H9 (cell line): ENCODE data around the gene A1CF. TPM values are rescaled to one million over a fixed set of nuclear protein-coding genes. Genes with fewer than 3 reads are reported as not detected.
"Not testable (repeated sequence)": the region's sequence is repeated elsewhere in the genome, so short reads cannot be mapped to it uniquely, and the experiment has no call there.

ENCODE experiments used
- DNase-seq: peaks from one replicate; pipeline ENCODE4 v3.0.0-alpha.2; 2017
- H2AFZ ChIP-seq: one replicate; pipeline ENCODE4 v1.6.1; 2013; ENCODE audit warnings: mild to moderate bottlenecking, low read length, control low read depth, moderate library complexity
- H2AK5ac ChIP-seq: 2 replicates; pipeline ENCODE4 v1.6.1; 2013; ENCODE audit warnings: low read length, control low read depth, mixed read lengths; ENCODE audit not compliant: insufficient read length
- H2BK120ac ChIP-seq: one replicate; pipeline ENCODE4 v1.6.1; 2013; ENCODE audit warnings: low read depth, mild to moderate bottlenecking, low read length, control low read depth, inconsistent platforms; ENCODE audit not compliant: poor library complexity, severe bottlenecking
- H2BK12ac ChIP-seq: 2 replicates; pipeline ENCODE4 v1.6.1; 2013; ENCODE audit warnings: low read length, control low read depth, mixed read lengths, low read depth; ENCODE audit not compliant: insufficient read length
- H2BK15ac ChIP-seq: 2 replicates; pipeline ENCODE4 v1.6.1; 2013; ENCODE audit warnings: low read depth, low read length, control low read depth
- H2BK20ac ChIP-seq: one replicate; pipeline ENCODE4 v1.6.1; 2013; ENCODE audit warnings: low read depth, mild to moderate bottlenecking, low read length, control low read depth, inconsistent platforms; ENCODE audit not compliant: poor library complexity, severe bottlenecking
- H2BK5ac ChIP-seq: 2 replicates; pipeline ENCODE4 v1.6.1; 2013; ENCODE audit warnings: low read length, control low read depth, mixed read lengths; ENCODE audit not compliant: insufficient read length
- H3K14ac ChIP-seq: 2 replicates; pipeline ENCODE4 v1.6.1; 2013; ENCODE audit warnings: low read length, control low read depth; ENCODE audit not compliant: insufficient read depth
- H3K18ac ChIP-seq: 2 replicates; pipeline ENCODE4 v1.6.1; 2013; ENCODE audit warnings: low read depth, mild to moderate bottlenecking, mixed read lengths, low read length, control low read depth; ENCODE audit not compliant: insufficient read length
- H3K23ac ChIP-seq: 2 replicates; pipeline ENCODE4 v1.6.1; 2013; ENCODE audit warnings: low read length, control low read depth, mixed read lengths, low read depth; ENCODE audit not compliant: insufficient read length
- H3K23me2 ChIP-seq: 2 replicates; pipeline ENCODE4 v1.6.1; 2013; ENCODE audit warnings: low read depth, mild to moderate bottlenecking, mixed read lengths, low read length, control low read depth; ENCODE audit not compliant: insufficient read length, poor library complexity, severe bottlenecking
- H3K27ac ChIP-seq: 2 replicates; pipeline ENCODE4 v1.5.1; 2013; ENCODE audit warnings: low read length, control low read depth, mixed read lengths, low read depth; ENCODE audit not compliant: insufficient read length
- H3K27me3 ChIP-seq: 2 replicates; pipeline ENCODE4 v1.6.1; 2013; ENCODE audit warnings: low read length, control low read depth, inconsistent platforms; ENCODE audit not compliant: insufficient read depth
- H3K4ac ChIP-seq: 2 replicates; pipeline ENCODE4 v1.6.1; 2013; ENCODE audit warnings: low read depth, mild to moderate bottlenecking, control low read depth, inconsistent platforms, low read length, moderate library complexity
- H3K4me1 ChIP-seq: 2 replicates; pipeline ENCODE4 v1.6.1; 2013; ENCODE audit warnings: low read length, control low read depth, inconsistent platforms; ENCODE audit not compliant: insufficient read depth
- H3K4me2 ChIP-seq: 2 replicates; pipeline ENCODE4 v1.6.1; 2013; ENCODE audit warnings: low read length, control low read depth, mixed read lengths; ENCODE audit not compliant: insufficient read length, insufficient read depth
- H3K56ac ChIP-seq: 2 replicates; pipeline ENCODE4 v1.6.1; 2013; ENCODE audit warnings: low read depth, mild to moderate bottlenecking, mixed read lengths, low read length, control low read depth; ENCODE audit not compliant: insufficient read length
- H3K79me1 ChIP-seq: 2 replicates; pipeline ENCODE4 v1.6.1; 2013; ENCODE audit warnings: low read depth, mild to moderate bottlenecking, moderate library complexity, low read length, control low read depth, inconsistent platforms; ENCODE audit not compliant: insufficient read depth, poor library complexity, severe bottlenecking
- H3K79me2 ChIP-seq: 2 replicates; pipeline ENCODE4 v1.6.1; 2013; ENCODE audit warnings: low read length, control low read depth, inconsistent platforms; ENCODE audit not compliant: insufficient read depth
- H3K9ac ChIP-seq: 2 replicates; pipeline ENCODE4 v1.6.1; 2013; ENCODE audit warnings: low read length, control low read depth, mixed read lengths; ENCODE audit not compliant: insufficient read length; ENCODE audit errors: extremely low read depth
- H3K9me3 ChIP-seq: one replicate; pipeline ENCODE4 v1.6.1; 2013; ENCODE audit warnings: low read depth, low read length, inconsistent platforms; ENCODE audit not compliant: control insufficient read depth
- H3T11ph ChIP-seq: one replicate; pipeline ENCODE4 v1.6.1; 2013; ENCODE audit warnings: mild to moderate bottlenecking, low read length, control low read depth, inconsistent platforms
- H4K20me1 ChIP-seq: one replicate; pipeline ENCODE4 v1.6.1; 2013; ENCODE audit not compliant: control insufficient read depth, insufficient read length, insufficient read depth
- H4K5ac ChIP-seq: 2 replicates; pipeline ENCODE4 v1.6.1; 2013; ENCODE audit warnings: low read depth, mild to moderate bottlenecking, mixed read lengths, low read length, control low read depth; ENCODE audit not compliant: insufficient read length
- H4K8ac ChIP-seq: replicated peaks from 2 replicates; pipeline ENCODE4 v1.6.1; 2013; ENCODE audit warnings: low read length, control low read depth, mixed read lengths, low read depth; ENCODE audit not compliant: insufficient read length
- H4K91ac ChIP-seq: 2 replicates; pipeline ENCODE4 v1.6.1; 2013; ENCODE audit warnings: low read depth, mild to moderate bottlenecking, moderate library complexity, mixed read lengths, low read length, control low read depth; ENCODE audit not compliant: insufficient read length
- H3K27ac Mint-ChIP-seq, 3 experiments: 2 replicates in 2 of 3; 3 replicates in 1 of 3; pipeline ENCODE4 v1.8.0; 2020 to 2021; ENCODE audit warnings: mixed read lengths in 3 of 3, mild to moderate bottlenecking in 1 of 3, moderate library complexity in 1 of 3
- H3K27me3 Mint-ChIP-seq: 2 replicates; pipeline ENCODE4 v1.8.0; 2021; ENCODE audit warnings: low read depth, mild to moderate bottlenecking, moderate library complexity, mixed read lengths
- H3K36me3 Mint-ChIP-seq, 3 experiments: 2 replicates in 2 of 3; 3 replicates in 1 of 3; pipeline ENCODE4 v1.8.0; 2020 to 2021; ENCODE audit warnings: low read depth in 3 of 3, mixed read lengths in 3 of 3; ENCODE audit not compliant: insufficient read depth in 1 of 3
- H3K4me1 Mint-ChIP-seq, 2 experiments: 2 replicates each; pipeline ENCODE4 v1.8.0; 2020; ENCODE audit warnings: mixed read lengths in 2 of 2
- H3K4me3 Mint-ChIP-seq, 2 experiments: 2 replicates in 1 of 2; 3 replicates in 1 of 2; pipeline ENCODE4 v1.8.0; 2020 to 2021; ENCODE audit warnings: mild to moderate bottlenecking in 2 of 2, mixed read lengths in 2 of 2, moderate library complexity in 1 of 2
- H3K9me3 Mint-ChIP-seq, 2 experiments: 2 replicates in 1 of 2; 3 replicates in 1 of 2; pipeline ENCODE4 v1.8.0; 2020; ENCODE audit warnings: mild to moderate bottlenecking in 2 of 2, mixed read lengths in 2 of 2, moderate library complexity in 1 of 2
- WGBS: extraction: QIAGEN DNeasy Blood & Tissue Kit; methylation state at CpG from one replicate; pipeline ENCODE4 v1.1.7; 2013; ENCODE audit warnings: missing lambda C conversion rate, low lambda C conversion rate, mixed read lengths; ENCODE audit not compliant: insufficient read length; ENCODE audit errors: extremely low coverage; 5-methylcytosine and 5-hydroxymethylcytosine counted together
- total RNA-seq: library from RNA; stranded (reverse); gene quantifications from 2 replicates; pipeline ENCODE4 v1.2.1, GENCODE V29; 2021

A1CF gene
- total RNA-seq, 1 experiment from 2014 or later = not detected

DNA sequence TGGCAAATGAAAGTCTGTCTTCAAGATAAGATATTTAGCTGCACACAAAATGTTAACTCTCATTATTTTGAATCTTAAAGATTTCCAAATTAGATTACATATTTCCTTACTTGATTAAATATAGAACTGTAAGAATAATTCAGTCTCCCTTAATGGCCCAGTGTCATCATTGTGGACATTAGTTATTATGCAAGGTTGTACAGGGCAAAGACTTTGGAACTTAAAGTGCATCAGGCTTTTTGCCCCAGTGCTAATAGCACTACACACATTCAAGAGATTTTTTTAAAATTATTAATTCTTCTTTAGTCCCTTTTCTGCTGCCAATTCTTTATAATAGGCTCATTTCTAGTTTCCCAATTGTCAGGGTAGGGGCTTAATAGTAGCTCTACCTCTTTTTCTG is 103.4 kb downstream of the A1CF start:
- not testable (repeated sequence) for H3K9me3 Mint-ChIP-seq, H3K23me2 ChIP-seq, H3K56ac ChIP-seq, H3T11ph ChIP-seq, H4K5ac ChIP-seq, H2AFZ ChIP-seq, H4K20me1 ChIP-seq, H3K23ac ChIP-seq, H3K4me2 ChIP-seq, H3K4me3 Mint-ChIP-seq, H4K91ac ChIP-seq, H2BK12ac ChIP-seq, H3K27ac Mint-ChIP-seq, H3K27me3 ChIP-seq, H3K4ac ChIP-seq, H2BK20ac ChIP-seq, H4K8ac ChIP-seq, H3K4me1 Mint-ChIP-seq, H2AK5ac ChIP-seq, H3K4me1 ChIP-seq, H3K9me3 ChIP-seq, H2BK5ac ChIP-seq, H3K79me2 ChIP-seq, H3K79me1 ChIP-seq, DNase-seq, H3K36me3 Mint-ChIP-seq, H3K14ac ChIP-seq, H3K27me3 Mint-ChIP-seq, H3K9ac ChIP-seq, H2BK15ac ChIP-seq, H3K27ac ChIP-seq, H3K18ac ChIP-seq, H2BK120ac ChIP-seq

DNA sequence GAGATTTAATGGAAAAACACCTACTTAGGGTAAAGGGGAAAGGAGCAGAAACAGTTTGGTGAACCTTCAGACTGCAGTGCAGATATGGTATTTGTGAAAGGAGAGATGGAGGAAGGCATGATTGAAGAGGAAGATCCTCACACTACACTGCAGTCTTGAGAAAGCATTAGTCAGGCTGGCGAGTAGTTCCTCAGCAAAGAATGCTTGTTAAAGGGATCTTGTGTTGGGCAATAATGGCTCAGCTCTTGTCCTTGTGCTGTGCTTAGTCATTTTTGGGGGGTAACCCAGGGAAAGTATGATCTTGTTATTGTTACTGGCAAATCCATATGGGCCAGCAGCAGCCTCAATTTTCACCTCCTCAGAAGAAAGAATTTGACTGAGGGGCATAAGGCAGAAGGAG is 105.4 kb downstream of the A1CF start:
- DNase-seq, H3K27me3 ChIP-seq, H3K14ac ChIP-seq, H3K79me1 ChIP-seq, H4K8ac ChIP-seq, H3K9ac ChIP-seq, H2BK20ac ChIP-seq, H4K91ac ChIP-seq, H3K9me3 Mint-ChIP-seq, H2BK120ac ChIP-seq, H3K27ac ChIP-seq, H2BK12ac ChIP-seq, H3K56ac ChIP-seq, H3K9me3 ChIP-seq, H3K27ac Mint-ChIP-seq, H3K18ac ChIP-seq, H3K79me2 ChIP-seq, H4K5ac ChIP-seq, H2BK15ac ChIP-seq, H3K4ac ChIP-seq, H3T11ph ChIP-seq, H2AK5ac ChIP-seq, H3K27me3 Mint-ChIP-seq, H3K4me3 Mint-ChIP-seq, H2AFZ ChIP-seq, H3K4me1 Mint-ChIP-seq, H4K20me1 ChIP-seq, H3K4me1 ChIP-seq, H2BK5ac ChIP-seq, H3K23me2 ChIP-seq, H3K4me2 ChIP-seq, H3K36me3 Mint-ChIP-seq, H3K23ac ChIP-seq: not testable (repeated sequence)
- no CpG with 5 or more reads among the region's 1 CpG for WGBS

DNA sequence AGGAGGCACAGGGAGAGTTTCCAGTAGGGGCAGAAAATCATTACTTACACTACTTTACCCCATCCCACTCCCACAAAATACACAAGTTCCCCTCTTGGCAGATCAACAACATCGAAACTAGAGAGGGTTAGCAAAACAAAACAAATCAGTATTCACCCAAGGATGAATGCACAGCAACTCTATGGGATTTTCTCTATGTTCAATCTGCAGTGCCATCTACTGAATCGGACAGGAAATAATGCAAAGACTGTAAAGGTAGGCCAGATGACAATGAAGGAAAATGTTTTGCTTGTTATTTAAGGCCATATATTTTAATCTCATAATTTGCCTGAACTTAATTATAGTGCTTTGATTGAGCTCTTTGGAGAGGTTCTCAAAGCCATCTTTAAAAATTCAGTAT is 110.6 kb downstream of the A1CF start:
- not testable (repeated sequence) for H2BK15ac ChIP-seq, H2AK5ac ChIP-seq, H3K4me1 ChIP-seq, H3K4me3 Mint-ChIP-seq, H3K56ac ChIP-seq, H3K4ac ChIP-seq, H4K91ac ChIP-seq, H3K27ac ChIP-seq, H3K18ac ChIP-seq, H3K4me1 Mint-ChIP-seq, DNase-seq, H2BK120ac ChIP-seq, H3T11ph ChIP-seq, H2BK20ac ChIP-seq, H3K36me3 Mint-ChIP-seq, H3K23ac ChIP-seq, H4K20me1 ChIP-seq, H3K9ac ChIP-seq, H3K79me2 ChIP-seq, H4K5ac ChIP-seq, H4K8ac ChIP-seq, H2BK5ac ChIP-seq, H3K27me3 ChIP-seq, H2AFZ ChIP-seq, H3K14ac ChIP-seq, H3K27ac Mint-ChIP-seq, H3K9me3 ChIP-seq, H3K23me2 ChIP-seq, H2BK12ac ChIP-seq, H3K9me3 Mint-ChIP-seq, H3K79me1 ChIP-seq, H3K4me2 ChIP-seq, H3K27me3 Mint-ChIP-seq
- no CpG with 5 or more reads among the region's 2 CpGs for WGBS
